H9 (cell line): Measurements from ENCODE around the gene TANGO6. TPM values are rescaled to one million over a fixed set of nuclear protein-coding genes. Genes with fewer than 3 reads are reported as not detected.
"Not testable (repeated sequence)": the region's sequence is repeated elsewhere in the genome, so short reads cannot be mapped to it uniquely, and the experiment has no call there.

Experiments
- DNase-seq: peaks from one replicate; pipeline ENCODE4 v3.0.0-alpha.2; 2017
- H2AFZ ChIP-seq: one replicate; pipeline ENCODE4 v1.6.1; 2013; ENCODE audit warnings: mild to moderate bottlenecking, low read length, control low read depth, moderate library complexity
- H2AK5ac ChIP-seq: 2 replicates; pipeline ENCODE4 v1.6.1; 2013; ENCODE audit warnings: low read length, control low read depth, mixed read lengths; ENCODE audit not compliant: insufficient read length
- H2BK120ac ChIP-seq: one replicate; pipeline ENCODE4 v1.6.1; 2013; ENCODE audit warnings: low read depth, mild to moderate bottlenecking, low read length, control low read depth, inconsistent platforms; ENCODE audit not compliant: poor library complexity, severe bottlenecking
- H2BK12ac ChIP-seq: 2 replicates; pipeline ENCODE4 v1.6.1; 2013; ENCODE audit warnings: low read length, control low read depth, mixed read lengths, low read depth; ENCODE audit not compliant: insufficient read length
- H2BK15ac ChIP-seq: 2 replicates; pipeline ENCODE4 v1.6.1; 2013; ENCODE audit warnings: low read depth, low read length, control low read depth
- H2BK20ac ChIP-seq: one replicate; pipeline ENCODE4 v1.6.1; 2013; ENCODE audit warnings: low read depth, mild to moderate bottlenecking, low read length, control low read depth, inconsistent platforms; ENCODE audit not compliant: poor library complexity, severe bottlenecking
- H2BK5ac ChIP-seq: 2 replicates; pipeline ENCODE4 v1.6.1; 2013; ENCODE audit warnings: low read length, control low read depth, mixed read lengths; ENCODE audit not compliant: insufficient read length
- H3K14ac ChIP-seq: 2 replicates; pipeline ENCODE4 v1.6.1; 2013; ENCODE audit warnings: low read length, control low read depth; ENCODE audit not compliant: insufficient read depth
- H3K18ac ChIP-seq: 2 replicates; pipeline ENCODE4 v1.6.1; 2013; ENCODE audit warnings: low read depth, mild to moderate bottlenecking, mixed read lengths, low read length, control low read depth; ENCODE audit not compliant: insufficient read length
- H3K23ac ChIP-seq: 2 replicates; pipeline ENCODE4 v1.6.1; 2013; ENCODE audit warnings: low read length, control low read depth, mixed read lengths, low read depth; ENCODE audit not compliant: insufficient read length
- H3K23me2 ChIP-seq: 2 replicates; pipeline ENCODE4 v1.6.1; 2013; ENCODE audit warnings: low read depth, mild to moderate bottlenecking, mixed read lengths, low read length, control low read depth; ENCODE audit not compliant: insufficient read length, poor library complexity, severe bottlenecking
- H3K27ac ChIP-seq: 2 replicates; pipeline ENCODE4 v1.5.1; 2013; ENCODE audit warnings: low read length, control low read depth, mixed read lengths, low read depth; ENCODE audit not compliant: insufficient read length
- H3K27me3 ChIP-seq: 2 replicates; pipeline ENCODE4 v1.6.1; 2013; ENCODE audit warnings: low read length, control low read depth, inconsistent platforms; ENCODE audit not compliant: insufficient read depth
- H3K4ac ChIP-seq: 2 replicates; pipeline ENCODE4 v1.6.1; 2013; ENCODE audit warnings: low read depth, mild to moderate bottlenecking, control low read depth, inconsistent platforms, low read length, moderate library complexity
- H3K4me1 ChIP-seq: 2 replicates; pipeline ENCODE4 v1.6.1; 2013; ENCODE audit warnings: low read length, control low read depth, inconsistent platforms; ENCODE audit not compliant: insufficient read depth
- H3K4me2 ChIP-seq: 2 replicates; pipeline ENCODE4 v1.6.1; 2013; ENCODE audit warnings: low read length, control low read depth, mixed read lengths; ENCODE audit not compliant: insufficient read length, insufficient read depth
- H3K56ac ChIP-seq: 2 replicates; pipeline ENCODE4 v1.6.1; 2013; ENCODE audit warnings: low read depth, mild to moderate bottlenecking, mixed read lengths, low read length, control low read depth; ENCODE audit not compliant: insufficient read length
- H3K79me1 ChIP-seq: 2 replicates; pipeline ENCODE4 v1.6.1; 2013; ENCODE audit warnings: low read depth, mild to moderate bottlenecking, moderate library complexity, low read length, control low read depth, inconsistent platforms; ENCODE audit not compliant: insufficient read depth, poor library complexity, severe bottlenecking
- H3K79me2 ChIP-seq: 2 replicates; pipeline ENCODE4 v1.6.1; 2013; ENCODE audit warnings: low read length, control low read depth, inconsistent platforms; ENCODE audit not compliant: insufficient read depth
- H3K9ac ChIP-seq: 2 replicates; pipeline ENCODE4 v1.6.1; 2013; ENCODE audit warnings: low read length, control low read depth, mixed read lengths; ENCODE audit not compliant: insufficient read length; ENCODE audit errors: extremely low read depth
- H3K9me3 ChIP-seq: one replicate; pipeline ENCODE4 v1.6.1; 2013; ENCODE audit warnings: low read depth, low read length, inconsistent platforms; ENCODE audit not compliant: control insufficient read depth
- H3T11ph ChIP-seq: one replicate; pipeline ENCODE4 v1.6.1; 2013; ENCODE audit warnings: mild to moderate bottlenecking, low read length, control low read depth, inconsistent platforms
- H4K20me1 ChIP-seq: one replicate; pipeline ENCODE4 v1.6.1; 2013; ENCODE audit not compliant: control insufficient read depth, insufficient read length, insufficient read depth
- H4K5ac ChIP-seq: 2 replicates; pipeline ENCODE4 v1.6.1; 2013; ENCODE audit warnings: low read depth, mild to moderate bottlenecking, mixed read lengths, low read length, control low read depth; ENCODE audit not compliant: insufficient read length
- H4K8ac ChIP-seq: replicated peaks from 2 replicates; pipeline ENCODE4 v1.6.1; 2013; ENCODE audit warnings: low read length, control low read depth, mixed read lengths, low read depth; ENCODE audit not compliant: insufficient read length
- H4K91ac ChIP-seq: 2 replicates; pipeline ENCODE4 v1.6.1; 2013; ENCODE audit warnings: low read depth, mild to moderate bottlenecking, moderate library complexity, mixed read lengths, low read length, control low read depth; ENCODE audit not compliant: insufficient read length
- H3K27ac Mint-ChIP-seq, 3 experiments: 2 replicates in 2 of 3; 3 replicates in 1 of 3; pipeline ENCODE4 v1.8.0; 2020 to 2021; ENCODE audit warnings: mixed read lengths in 3 of 3, mild to moderate bottlenecking in 1 of 3, moderate library complexity in 1 of 3
- H3K27me3 Mint-ChIP-seq: 2 replicates; pipeline ENCODE4 v1.8.0; 2021; ENCODE audit warnings: low read depth, mild to moderate bottlenecking, moderate library complexity, mixed read lengths
- H3K36me3 Mint-ChIP-seq, 3 experiments: 2 replicates in 2 of 3; 3 replicates in 1 of 3; pipeline ENCODE4 v1.8.0; 2020 to 2021; ENCODE audit warnings: low read depth in 3 of 3, mixed read lengths in 3 of 3; ENCODE audit not compliant: insufficient read depth in 1 of 3
- H3K4me1 Mint-ChIP-seq, 2 experiments: 2 replicates each; pipeline ENCODE4 v1.8.0; 2020; ENCODE audit warnings: mixed read lengths in 2 of 2
- H3K4me3 Mint-ChIP-seq, 2 experiments: 2 replicates in 1 of 2; 3 replicates in 1 of 2; pipeline ENCODE4 v1.8.0; 2020 to 2021; ENCODE audit warnings: mild to moderate bottlenecking in 2 of 2, mixed read lengths in 2 of 2, moderate library complexity in 1 of 2
- H3K9me3 Mint-ChIP-seq, 2 experiments: 2 replicates in 1 of 2; 3 replicates in 1 of 2; pipeline ENCODE4 v1.8.0; 2020; ENCODE audit warnings: mild to moderate bottlenecking in 2 of 2, mixed read lengths in 2 of 2, moderate library complexity in 1 of 2
- CTCF ChIP-seq: fragments of 200-600 bp; sonication (generic); conservative IDR thresholded peaks from 3 replicates; pipeline ENCODE4 v1.8.0; 2021; ENCODE audit warnings: antibody characterized with exemption, mild to moderate bottlenecking
- WGBS: extraction: QIAGEN DNeasy Blood & Tissue Kit; methylation state at CpG from one replicate; pipeline ENCODE4 v1.1.7; 2013; ENCODE audit warnings: missing lambda C conversion rate, low lambda C conversion rate, mixed read lengths; ENCODE audit not compliant: insufficient read length; ENCODE audit errors: extremely low coverage; 5-methylcytosine and 5-hydroxymethylcytosine counted together
- total RNA-seq: library from RNA; stranded (reverse); gene quantifications from 2 replicates; pipeline ENCODE4 v1.2.1, GENCODE V29; 2021

TANGO6 gene
- total RNA-seq, 1 experiment from 2014 or later, result 12.0 TPM

GRCh38 chr16:69057400-69058378, 214.4 kb downstream of the TANGO6 start:
- Histone ChIP-seq H3K4me1 (no peaks in the 10 kb centered on the region; the same call in 1 of the 2 replicates), H2BK120ac (no peak overlapping the region), H4K5ac (no peak overlapping the region), H2BK12ac (no peak overlapping the region), H3K9ac (no peak overlapping the region), H3K9me3 (no peaks in the 10 kb centered on the region), H4K20me1 (no peaks in the 10 kb centered on the region), H3K4ac (no peak overlapping the region), H3K27ac (no peak overlapping the region), H3K4me2 (no peak overlapping the region), H2BK20ac (no peak overlapping the region), H3K56ac (no peak overlapping the region), H4K8ac (no peak overlapping the region), H4K91ac (no peak overlapping the region), H2AFZ (no peak overlapping the region), H2BK5ac (no peak overlapping the region), H3T11ph (no peak overlapping the region), H3K79me2 (no peaks in the 10 kb centered on the region), H3K18ac (no peak overlapping the region), H3K14ac (no peak overlapping the region), H3K23ac (no peak overlapping the region), H3K23me2 (no peaks in the 10 kb centered on the region), H3K79me1 (no peaks in the 10 kb centered on the region), H3K27me3 (no peaks in the 10 kb centered on the region), H2BK15ac (no peak overlapping the region), H2AK5ac (no peak overlapping the region)
- Mint-ChIP-seq H3K36me3 (no peaks in the 10 kb centered on the region), H3K4me3 (no peak overlapping the region), H3K27ac (peak overlapping the region in 2 of 3 experiments; percentile 67 to 70; a peak in 4 of 7 replicates), H3K4me1 (peaks cover 5 to 8% of the 10 kb centered on the region in 2 experiments; a peak in 2 of 4 replicates), H3K9me3 (no peaks in the 10 kb centered on the region), H3K27me3 (no peaks in the 10 kb centered on the region; the same call in 1 of the 2 replicates)
- no peak for TF ChIP-seq CTCF
- no peak for DNase-seq
- WGBS, result no CpG with 5 or more reads among the region's 11 CpGs

GRCh38 chr16:69063491-69063890, 220.2 kb downstream of the TANGO6 start:
- H3K27me3 ChIP-seq, H2BK20ac ChIP-seq, H4K20me1 ChIP-seq, H3K9me3 ChIP-seq, H3K79me2 ChIP-seq, H2BK5ac ChIP-seq, H3K4me3 Mint-ChIP-seq, H4K8ac ChIP-seq, H2BK12ac ChIP-seq, H3K79me1 ChIP-seq, H3K23me2 ChIP-seq, H3K4ac ChIP-seq, H3K14ac ChIP-seq, H3K56ac ChIP-seq, H3K36me3 Mint-ChIP-seq, H3K23ac ChIP-seq, H2BK15ac ChIP-seq, H3K18ac ChIP-seq, H3K9me3 Mint-ChIP-seq, H4K91ac ChIP-seq, DNase-seq, H3T11ph ChIP-seq, H2AFZ ChIP-seq, H3K4me2 ChIP-seq, H2BK120ac ChIP-seq, H3K27me3 Mint-ChIP-seq, H3K9ac ChIP-seq, H3K27ac ChIP-seq, H3K27ac Mint-ChIP-seq, H2AK5ac ChIP-seq, H4K5ac ChIP-seq: not testable (repeated sequence)
- peaks cover 12% of the 10 kb centered on the region; the same call in 1 of the 2 replicates for H3K4me1 ChIP-seq
- H3K4me1 Mint-ChIP-seq, result peaks cover 21% of the 10 kb centered on the region in 2 experiments
- no CpG with 5 or more reads among the region's 8 CpGs for WGBS
